Ishikawa (cell line): Measurements from ENCODE around the gene PIK3AP1.

ENCODE experiments used
- CEBPB ChIP-seq: IDR thresholded peaks from 2 replicates; pipeline ENCODE4 v1.6.1; 2012
- CREB1 ChIP-seq: IDR thresholded peaks from 2 replicates; pipeline ENCODE4 v1.6.1; 2012; ENCODE audit warnings: low read depth
- EGR1 ChIP-seq: IDR thresholded peaks from 2 replicates; pipeline ENCODE4 v1.6.1; 2012
- EP300 ChIP-seq: IDR thresholded peaks from 2 replicates; pipeline ENCODE4 v1.6.1; 2012; ENCODE audit warnings: borderline replicate concordance
- FOXM1 ChIP-seq: IDR thresholded peaks from 2 replicates; pipeline ENCODE4 v1.6.1; 2012; ENCODE audit warnings: low read depth, borderline replicate concordance
- NFIC ChIP-seq: IDR thresholded peaks from 2 replicates; pipeline ENCODE4 v1.6.1; 2012
- RAD21 ChIP-seq: IDR thresholded peaks from 2 replicates; pipeline ENCODE4 v1.6.1; 2012; ENCODE audit warnings: low read depth
- TAF1 ChIP-seq: IDR thresholded peaks from 2 replicates; pipeline ENCODE4 v1.6.1; 2012; ENCODE audit warnings: low read depth, mild to moderate bottlenecking
- TCF12 ChIP-seq: IDR thresholded peaks from 2 replicates; pipeline ENCODE4 v1.6.1; 2012; ENCODE audit warnings: low read depth
- TEAD4 ChIP-seq: IDR thresholded peaks from 2 replicates; pipeline ENCODE4 v1.6.1; 2012
- YY1 ChIP-seq: IDR thresholded peaks from 2 replicates; pipeline ENCODE4 v1.6.1; 2012; ENCODE audit warnings: low read depth
- ZBTB7A ChIP-seq: IDR thresholded peaks from 2 replicates; pipeline ENCODE4 v1.6.1; 2012; ENCODE audit warnings: low read depth
- TF ChIP-seq, protein P1 (sequence below): IDR thresholded peaks from 2 replicates; pipeline ENCODE4 v1.6.1; 2012; ENCODE audit warnings: low read depth, mild to moderate bottlenecking
- TF ChIP-seq, protein P2 (sequence below): IDR thresholded peaks from 2 replicates; pipeline ENCODE4 v1.6.1; 2012
- TF ChIP-seq, protein P3 (sequence below): IDR thresholded peaks from 2 replicates; pipeline ENCODE4 v1.6.1; 2012

Gene PIK3AP1

DNA sequence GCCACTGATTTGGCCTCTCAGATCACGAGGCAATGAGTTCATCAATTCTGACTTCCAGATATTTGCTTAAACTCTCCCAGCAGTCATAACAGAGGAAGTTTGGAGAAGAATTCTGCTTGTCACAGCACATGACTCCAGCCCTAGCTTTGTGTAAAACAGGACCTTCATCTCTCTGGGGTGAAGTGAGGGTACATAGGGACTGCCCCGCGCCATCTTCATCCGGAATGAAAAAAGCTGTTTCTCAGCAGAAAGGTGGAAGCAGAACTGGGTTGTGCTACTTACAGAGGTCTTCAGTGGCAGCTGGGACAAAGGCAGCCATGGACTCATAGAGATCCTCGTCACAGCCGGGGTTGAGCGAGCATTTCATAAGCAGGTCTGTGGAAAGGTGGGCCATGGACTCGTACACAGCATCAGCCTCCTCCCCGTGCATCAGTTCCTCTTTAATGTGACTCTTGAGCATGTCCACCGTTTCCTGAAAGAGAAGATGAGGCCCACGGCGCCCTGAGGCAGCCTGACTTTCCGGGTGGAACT is 75.1 kb downstream of the PIK3AP1 start:
- TF ChIP-seq EGR1 (no peak), CREB1 (no peak), CEBPB (no peak), YY1 (no peak)
- TF ChIP-seq, protein P1, sequence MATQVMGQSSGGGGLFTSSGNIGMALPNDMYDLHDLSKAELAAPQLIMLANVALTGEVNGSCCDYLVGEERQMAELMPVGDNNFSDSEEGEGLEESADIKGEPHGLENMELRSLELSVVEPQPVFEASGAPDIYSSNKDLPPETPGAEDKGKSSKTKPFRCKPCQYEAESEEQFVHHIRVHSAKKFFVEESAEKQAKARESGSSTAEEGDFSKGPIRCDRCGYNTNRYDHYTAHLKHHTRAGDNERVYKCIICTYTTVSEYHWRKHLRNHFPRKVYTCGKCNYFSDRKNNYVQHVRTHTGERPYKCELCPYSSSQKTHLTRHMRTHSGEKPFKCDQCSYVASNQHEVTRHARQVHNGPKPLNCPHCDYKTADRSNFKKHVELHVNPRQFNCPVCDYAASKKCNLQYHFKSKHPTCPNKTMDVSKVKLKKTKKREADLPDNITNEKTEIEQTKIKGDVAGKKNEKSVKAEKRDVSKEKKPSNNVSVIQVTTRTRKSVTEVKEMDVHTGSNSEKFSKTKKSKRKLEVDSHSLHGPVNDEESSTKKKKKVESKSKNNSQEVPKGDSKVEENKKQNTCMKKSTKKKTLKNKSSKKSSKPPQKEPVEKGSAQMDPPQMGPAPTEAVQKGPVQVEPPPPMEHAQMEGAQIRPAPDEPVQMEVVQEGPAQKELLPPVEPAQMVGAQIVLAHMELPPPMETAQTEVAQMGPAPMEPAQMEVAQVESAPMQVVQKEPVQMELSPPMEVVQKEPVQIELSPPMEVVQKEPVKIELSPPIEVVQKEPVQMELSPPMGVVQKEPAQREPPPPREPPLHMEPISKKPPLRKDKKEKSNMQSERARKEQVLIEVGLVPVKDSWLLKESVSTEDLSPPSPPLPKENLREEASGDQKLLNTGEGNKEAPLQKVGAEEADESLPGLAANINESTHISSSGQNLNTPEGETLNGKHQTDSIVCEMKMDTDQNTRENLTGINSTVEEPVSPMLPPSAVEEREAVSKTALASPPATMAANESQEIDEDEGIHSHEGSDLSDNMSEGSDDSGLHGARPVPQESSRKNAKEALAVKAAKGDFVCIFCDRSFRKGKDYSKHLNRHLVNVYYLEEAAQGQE = no peak

DNA sequence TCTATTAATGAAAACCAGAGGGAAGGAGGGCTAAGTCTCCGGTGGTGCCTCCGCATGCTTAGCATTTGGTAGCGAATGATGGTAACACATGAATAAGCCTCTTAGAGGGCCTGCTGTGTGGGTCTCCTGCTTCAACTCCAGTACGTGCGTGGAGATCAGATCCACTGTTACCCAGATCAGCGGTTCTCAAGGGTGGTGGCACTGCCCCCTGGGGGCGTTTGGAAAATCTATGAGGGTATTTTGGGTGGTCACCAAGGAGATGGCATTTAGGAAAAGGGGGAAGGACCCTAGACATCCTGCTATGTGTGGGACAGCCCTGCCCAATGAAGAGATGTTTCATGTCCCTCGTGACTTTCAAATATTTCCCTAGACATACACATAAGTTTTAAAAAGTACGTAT is 76.4 kb downstream of the PIK3AP1 start:
- no peak for TF ChIP-seq EGR1
- no peak for TF ChIP-seq ZBTB7A
- no peak for TF ChIP-seq TAF1

DNA sequence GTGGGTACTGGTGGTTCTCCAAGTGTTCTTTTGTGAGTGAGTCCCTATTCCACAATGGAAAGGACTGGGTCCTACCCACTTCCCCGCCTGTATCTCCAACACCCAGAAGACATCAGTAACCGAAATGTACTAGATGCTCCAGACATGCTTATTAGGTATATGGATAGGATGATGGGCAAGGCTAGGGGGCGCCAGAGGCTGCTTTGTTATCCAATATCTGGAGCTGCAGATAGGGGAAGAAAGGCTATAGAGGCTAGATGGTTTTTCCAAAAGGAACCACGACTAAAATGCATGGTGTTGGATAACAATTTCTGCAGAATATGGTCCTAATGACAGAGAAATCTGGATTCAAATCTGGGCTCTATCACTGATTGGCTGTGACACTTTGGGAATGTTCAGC is 77.3 kb downstream of the PIK3AP1 start:
- TF ChIP-seq ZBTB7A = no peak
- TF ChIP-seq RAD21 = peak; percentile 90
- TF ChIP-seq NFIC = no peak
- no peak for TF ChIP-seq CEBPB
- TF ChIP-seq, protein P2, sequence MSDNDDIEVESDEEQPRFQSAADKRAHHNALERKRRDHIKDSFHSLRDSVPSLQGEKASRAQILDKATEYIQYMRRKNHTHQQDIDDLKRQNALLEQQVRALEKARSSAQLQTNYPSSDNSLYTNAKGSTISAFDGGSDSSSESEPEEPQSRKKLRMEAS = no peak
- TF ChIP-seq TCF12 = no peak
- no peak for TF ChIP-seq CREB1

DNA sequence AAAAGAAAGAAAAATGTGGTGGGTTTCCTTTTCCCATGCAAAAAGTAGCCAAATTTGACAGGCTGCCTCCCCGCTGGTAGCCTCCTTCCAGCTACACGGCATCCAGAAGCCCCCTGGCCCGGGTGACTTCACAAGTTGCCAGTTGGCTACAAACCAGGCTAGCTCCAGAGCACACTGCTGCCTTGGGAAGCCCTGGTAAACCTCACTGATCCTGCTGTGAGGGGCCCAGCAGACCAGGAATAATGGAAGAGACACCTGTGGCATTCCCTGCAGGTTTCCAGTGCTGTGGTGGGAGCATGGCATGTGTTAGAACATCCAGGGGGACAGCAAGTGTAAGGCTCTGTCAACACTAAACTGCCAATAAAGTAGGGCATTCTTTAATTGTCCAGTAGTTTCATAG is 77.8 kb downstream of the PIK3AP1 start:
- TF ChIP-seq FOXM1 (no peak), RAD21 (no peak), EGR1 (no peak), CREB1 (no peak), TEAD4 (no peak), CEBPB (no peak), EP300 (no peak), YY1 (no peak), TAF1 (no peak), TCF12 (no peak), NFIC (no peak), ZBTB7A (no peak)
- TF ChIP-seq, protein P3, sequence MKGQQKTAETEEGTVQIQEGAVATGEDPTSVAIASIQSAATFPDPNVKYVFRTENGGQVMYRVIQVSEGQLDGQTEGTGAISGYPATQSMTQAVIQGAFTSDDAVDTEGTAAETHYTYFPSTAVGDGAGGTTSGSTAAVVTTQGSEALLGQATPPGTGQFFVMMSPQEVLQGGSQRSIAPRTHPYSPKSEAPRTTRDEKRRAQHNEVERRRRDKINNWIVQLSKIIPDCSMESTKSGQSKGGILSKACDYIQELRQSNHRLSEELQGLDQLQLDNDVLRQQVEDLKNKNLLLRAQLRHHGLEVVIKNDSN = no peak
- TF ChIP-seq, protein P2 = no peak
- TF ChIP-seq, protein P1 = no peak

DNA sequence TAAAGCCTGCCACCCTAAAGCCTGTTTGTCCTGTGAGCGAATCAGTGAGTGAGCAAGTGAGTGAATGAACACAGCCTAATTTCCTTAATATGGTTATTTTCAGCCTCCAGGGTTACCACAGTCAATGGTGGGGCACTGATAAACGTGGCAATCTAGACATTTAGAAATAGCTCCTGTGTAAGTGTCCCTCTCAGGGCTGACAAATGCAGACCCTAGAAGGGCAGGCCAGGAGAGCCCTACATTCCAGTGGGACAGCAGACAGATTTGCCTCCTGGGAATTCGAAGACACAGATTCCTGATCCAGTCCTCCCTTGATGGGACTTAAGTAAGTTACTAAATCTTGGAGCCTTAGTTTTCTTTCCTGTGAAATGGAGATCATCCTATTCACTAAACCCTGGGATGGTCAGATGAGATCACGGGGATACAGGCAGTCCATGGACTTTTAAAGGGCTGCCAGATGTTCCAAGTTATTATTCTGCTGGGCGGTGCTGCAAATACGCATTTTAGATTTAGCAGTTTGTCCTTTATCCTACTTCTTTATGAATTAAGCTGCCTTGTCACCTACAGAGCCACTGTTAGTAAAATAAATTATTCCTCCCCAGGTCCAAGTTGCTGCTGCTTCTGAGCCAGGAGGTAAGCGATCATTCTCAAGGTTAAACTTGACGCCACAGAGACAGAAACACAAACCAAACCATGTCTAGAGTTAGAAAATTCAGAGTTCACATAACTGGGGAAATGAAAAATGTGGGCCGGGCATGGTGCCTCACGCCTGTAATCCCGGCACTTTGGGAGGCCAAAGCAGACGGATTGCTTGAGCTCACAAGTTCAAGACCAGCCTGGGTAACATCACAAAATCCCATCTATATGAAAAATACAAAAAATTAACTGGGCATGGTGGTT is 78.7 kb downstream of the PIK3AP1 start:
- no peak for TF ChIP-seq ZBTB7A
- TF ChIP-seq YY1 = no peak
- TF ChIP-seq, protein P3 = no peak
- no peak for TF ChIP-seq RAD21
- no peak for TF ChIP-seq CREB1
- TF ChIP-seq, protein P1 = no peak
- TF ChIP-seq EP300 = no peak
- TF ChIP-seq FOXM1 = no peak
- TF ChIP-seq, protein P2 = no peak
- TF ChIP-seq CEBPB = no peak
